NB4 (cell line): Measurements from ENCODE around the gene TCF12.

Experiments
- DNase-seq: peaks from one replicate; pipeline ENCODE4 v3.0.0; 2010; ENCODE audit warnings: low read depth
- H3K4me3 ChIP-seq: one replicate; pipeline ENCODE4 v1.5.1; 2011; ENCODE audit warnings: mild to moderate bottlenecking, low read depth, low read length, moderate library complexity
- CTCF ChIP-seq: IDR thresholded peaks from one replicate; pipeline ENCODE4 v1.5.1; 2012; ENCODE audit warnings: low read depth, low read length
- MAX ChIP-seq: IDR thresholded peaks from 2 replicates; pipeline ENCODE4 v1.6.1; 2011; ENCODE audit warnings: low read depth, low read length
- MYC ChIP-seq: IDR thresholded peaks from 2 replicates; pipeline ENCODE4 v1.6.1; 2011; ENCODE audit warnings: low read depth, low read length
- POLR2A ChIP-seq: IDR thresholded peaks from 2 replicates; pipeline ENCODE4 v1.6.1; 2011; ENCODE audit warnings: mild to moderate bottlenecking; ENCODE audit not compliant: insufficient read length; ENCODE audit errors: extremely low read depth

The TCF12 gene

GRCh38 chr15:57282686-57283085 lies 364.2 kb downstream of the TCF12 start:
- TF ChIP-seq POLR2A (no peak), CTCF (no peak), MYC (no peak), MAX (no peak)
- DNase-seq, result no peak
- no peak overlapping the region for H3K4me3 ChIP-seq

- H3K4me3 ChIP-seq, result peak overlapping the region; percentile 57
- 0 out of 2 replicates have a peak, but pooled peaks have one; percentile 25 for TF ChIP-seq MAX
- TF ChIP-seq POLR2A, result no peak
- TF ChIP-seq MYC, result 0 out of 2 replicates have a peak, but pooled peaks have one; percentile 53
- DNase-seq, result peak; percentile 92
Observed at GRCh38 chr15:57283774-57284503, 365.5 kb downstream of the TCF12 start.

GRCh38 chr15:57284535-57284934 lies 366.1 kb downstream of the TCF12 start:
- DNase-seq, result peak; percentile 52
- TF ChIP-seq MYC (no peak), MAX (no peak), POLR2A (no peak), CTCF (no peak)
- H3K4me3 ChIP-seq, result peak overlapping the region; percentile 57

GRCh38 chr15:57285386-57285785 lies 366.9 kb downstream of the TCF12 start:
- TF ChIP-seq CTCF (no peak), MYC (no peak), POLR2A (no peak), MAX (no peak)
- DNase-seq, result no peak
- H3K4me3 ChIP-seq, result no peak overlapping the region

- no peak for TF ChIP-seq MYC
- no peak for TF ChIP-seq POLR2A
- TF ChIP-seq CTCF, result no peak
- no peak for TF ChIP-seq MAX
- H3K4me3 ChIP-seq, result no peak overlapping the region
- DNase-seq, result no peak
Observed at GRCh38 chr15:57286446-57287122, 368.1 kb downstream of the TCF12 start.

- DNase-seq, result no peak
- H3K4me3 ChIP-seq, result no peak overlapping the region
- TF ChIP-seq CTCF, result no peak
- TF ChIP-seq MAX, result no peak
- TF ChIP-seq MYC, result no peak
- TF ChIP-seq POLR2A, result no peak
Observed at GRCh38 chr15:57287123-57287521, 368.7 kb downstream of the TCF12 start.
